Thoracic aorta (tissue), 2 donors: ENCODE results near the gene TBC1D19. TPM values are rescaled to one million over a fixed set of nuclear protein-coding genes. Genes with fewer than 3 reads are reported as not detected.
A peak's percentile ranks its signal among the peaks of the same experiment; 100 is the strongest.
"Not testable (repeated sequence)": the region's sequence is repeated elsewhere in the genome, so short reads cannot be mapped to it uniquely, and the experiment has no call there.

ENCODE experiments used
- ATAC-seq: fragments of 150-250 bp; one replicate; pipeline ENCODE4 v1.8.0; 2017; ENCODE audit warnings: low read depth; ENCODE audit not compliant: insufficient number of reproducible peaks, low FRiP score
- DNase-seq: peaks from one replicate; pipeline ENCODE4 v3.0.0-alpha.2; 2020; ENCODE audit warnings: low spot score
- H3K27ac ChIP-seq, 2 donors: fragments of 200-600 bp; sonication (generic); 1 replicate in 1 of 2; 2 replicates in 1 of 2; pipeline ENCODE4 v1.5.1; 2016; ENCODE audit warnings: mild to moderate bottlenecking in 2 of 2, moderate library complexity in 2 of 2
- H3K27me3 ChIP-seq: fragments of 200-600 bp; sonication (generic); replicated peaks from 2 replicates; pipeline ENCODE4 v1.6.0; 2016; ENCODE audit warnings: mild to moderate bottlenecking; ENCODE audit not compliant: insufficient read depth
- H3K36me3 ChIP-seq: fragments of 200-600 bp; sonication (generic); one replicate; pipeline ENCODE4 v1.5.1; 2016
- H3K4me1 ChIP-seq, 2 donors: fragments of 200-600 bp; sonication (generic); 1 replicate in 1 of 2; 2 replicates in 1 of 2; pipeline versions ENCODE4 v1.5.1 to v1.6.0; 2016; ENCODE audit warnings: low read depth in 2 of 2, mild to moderate bottlenecking in 1 of 2; ENCODE audit not compliant: control insufficient read depth in 1 of 2
- H3K4me3 ChIP-seq: fragments of 200-600 bp; sonication (generic); 2 replicates; pipeline ENCODE4 v1.5.1; 2016; ENCODE audit warnings: mild to moderate bottlenecking
- H3K9me3 ChIP-seq: fragments of 200-600 bp; sonication (generic); 2 replicates; pipeline ENCODE4 v1.5.1; 2016
- CTCF ChIP-seq: fragments of 200-600 bp; sonication (generic); IDR thresholded peaks from one replicate; pipeline ENCODE4 v1.5.1; 2019; ENCODE audit warnings: antibody characterized with exemption
- total RNA-seq, 2 donors: library from RNA; depleted of rRNA; stranded (reverse); fragments of >200 nt; gene quantifications; one replicate each; pipeline versions ENCODE4 v1.1.0 to v1.2.3, GENCODE V29; 2016

Gene TBC1D19
- total RNA-seq, 2 donors from 2014 or later: 9.1 to 19.4 TPM

DNA sequence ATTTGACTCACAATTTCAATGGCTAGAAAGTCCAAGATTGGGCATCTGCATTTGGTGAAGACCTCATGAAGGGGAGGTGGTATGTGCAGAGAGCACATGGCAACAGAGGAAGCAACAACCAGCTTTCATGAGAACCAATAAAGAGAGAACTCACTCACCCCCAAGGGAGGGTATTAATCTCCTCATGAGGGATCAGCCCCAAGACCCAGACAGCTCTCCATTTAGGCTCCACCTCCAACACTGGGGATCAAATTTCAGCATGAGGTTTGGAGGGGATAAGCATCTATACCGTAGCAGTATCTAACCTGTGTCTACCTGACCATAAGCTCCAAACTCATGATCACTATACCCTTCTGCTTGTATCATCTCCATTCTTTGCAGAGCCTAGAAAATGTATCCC lies 9.3 kb upstream of the TBC1D19 start:
- H3K4me1 ChIP-seq: peaks cover 0 to 9% of the 10 kb centered on the region in 2 donors
- no peak for TF ChIP-seq CTCF
- DNase-seq (no peak), ATAC-seq (no peak)
- no peaks in the 10 kb centered on the region for H3K36me3 ChIP-seq
- no peaks in the 10 kb centered on the region for H3K9me3 ChIP-seq
- H3K4me3 ChIP-seq: no peak overlapping the region
- H3K27ac ChIP-seq: no peak overlapping the region
- no peaks in the 10 kb centered on the region for H3K27me3 ChIP-seq

GRCh38 chr4:26576231-26576739 lies 7.6 kb upstream of the TBC1D19 start:
- ATAC-seq: no peak

GRCh38 chr4:26577066-26577465 lies 6.8 kb upstream of the TBC1D19 start:
- no peak overlapping the region for H3K27ac ChIP-seq
- no peaks in the 10 kb centered on the region for H3K27me3 ChIP-seq
- peaks cover 0 to 9% of the 10 kb centered on the region in 2 donors for H3K4me1 ChIP-seq
- no peak overlapping the region for H3K4me3 ChIP-seq
- DNase-seq: no peak
- ATAC-seq: no peak
- H3K9me3 ChIP-seq: no peaks in the 10 kb centered on the region
- TF ChIP-seq CTCF: no peak
- H3K36me3 ChIP-seq: no peaks in the 10 kb centered on the region

More at GRCh38 chr4:26576231-26576739, 7.6 kb upstream of the TBC1D19 start:
- Histone ChIP-seq H3K4me3 (no peak overlapping the region), H3K9me3 (no peaks in the 10 kb centered on the region), H3K36me3 (no peaks in the 10 kb centered on the region), H3K27ac (no peak overlapping the region), H3K4me1 (peaks cover 0 to 9% of the 10 kb centered on the region in 2 donors), H3K27me3 (no peaks in the 10 kb centered on the region)
- no peak for DNase-seq
- TF ChIP-seq CTCF: no peak

- no peak overlapping the region for H3K27ac ChIP-seq
- no peak for TF ChIP-seq CTCF
Observed at GRCh38 chr4:26579169-26579568, 4.7 kb upstream of the TBC1D19 start.

DNA sequence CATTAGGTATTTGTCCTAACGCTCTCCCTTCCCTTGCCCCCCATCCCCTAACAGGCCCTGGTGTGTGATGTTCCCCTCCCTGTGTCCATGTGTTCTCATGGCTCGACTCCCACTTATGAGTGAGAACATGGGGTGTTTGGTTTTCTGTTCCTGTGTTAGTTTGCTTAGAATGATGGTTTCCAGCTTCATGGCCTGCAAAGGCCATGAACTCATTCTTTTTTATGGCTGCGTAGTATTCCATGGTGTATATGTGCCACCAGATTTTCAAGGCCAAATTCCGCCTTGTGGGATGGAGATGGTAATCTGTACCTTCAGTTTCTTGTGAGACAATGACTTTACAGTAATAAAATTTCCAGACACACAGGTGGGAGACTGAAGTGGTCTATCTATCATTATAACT lies 2.5 kb upstream of the TBC1D19 start:
- not testable (repeated sequence) for DNase-seq, H3K36me3 ChIP-seq, H3K27me3 ChIP-seq, H3K27ac ChIP-seq, H3K9me3 ChIP-seq, H3K4me3 ChIP-seq, ATAC-seq
- H3K4me1 ChIP-seq: peaks cover 6 to 16% of the 10 kb centered on the region in 2 donors

More at GRCh38 chr4:26579169-26579568, 4.7 kb upstream of the TBC1D19 start:
- Histone ChIP-seq H3K9me3 (no peaks in the 10 kb centered on the region), H3K36me3 (no peaks in the 10 kb centered on the region), H3K4me3 (no peak overlapping the region), H3K27me3 (no peaks in the 10 kb centered on the region), H3K4me1 (peaks cover 0 to 15% of the 10 kb centered on the region in 2 donors)
- ATAC-seq (no peak), DNase-seq (no peak)

DNA sequence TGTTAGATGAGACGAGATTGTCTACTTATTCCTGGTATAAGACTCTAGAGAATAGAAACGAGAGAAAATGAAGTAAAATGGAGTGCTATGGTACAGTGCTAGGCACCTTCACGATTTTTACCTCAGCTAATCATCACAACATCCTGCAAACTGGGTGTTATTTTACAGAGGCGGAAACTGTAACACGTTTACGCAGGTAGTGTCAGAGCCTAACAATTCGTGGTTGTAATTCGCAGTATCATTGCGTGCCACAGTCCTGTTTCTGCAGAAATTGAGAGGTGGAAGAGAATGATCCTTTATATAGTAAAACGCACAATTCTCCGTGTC lies 383 bp upstream of the TBC1D19 start:
- Histone ChIP-seq H3K27me3 (no peaks in the 10 kb centered on the region), H3K4me3 (peak overlapping the region; percentile 84), H3K27ac (peak overlapping the region; percentile 43 to 44), H3K9me3 (no peaks in the 10 kb centered on the region), H3K36me3 (no peaks in the 10 kb centered on the region), H3K4me1 (peaks cover 6 to 13% of the 10 kb centered on the region in 2 donors)
- TF ChIP-seq CTCF: no peak
- no peak for DNase-seq
- ATAC-seq: peak; percentile 60
